HG03378 (cell line): ENCODE results near the gene CHST2.
A peak's percentile ranks its signal among the peaks of the same experiment; 100 is the strongest.

ENCODE experiments used
- ATAC-seq: cut with Tn5 transposase; IDR thresholded peaks from one replicate; pipeline ENCODE4 v1.9.1; 2021; ENCODE audit warnings: mild to moderate bottlenecking, moderate library complexity; ENCODE audit not compliant: unreplicated experiment

The CHST2 gene

DNA sequence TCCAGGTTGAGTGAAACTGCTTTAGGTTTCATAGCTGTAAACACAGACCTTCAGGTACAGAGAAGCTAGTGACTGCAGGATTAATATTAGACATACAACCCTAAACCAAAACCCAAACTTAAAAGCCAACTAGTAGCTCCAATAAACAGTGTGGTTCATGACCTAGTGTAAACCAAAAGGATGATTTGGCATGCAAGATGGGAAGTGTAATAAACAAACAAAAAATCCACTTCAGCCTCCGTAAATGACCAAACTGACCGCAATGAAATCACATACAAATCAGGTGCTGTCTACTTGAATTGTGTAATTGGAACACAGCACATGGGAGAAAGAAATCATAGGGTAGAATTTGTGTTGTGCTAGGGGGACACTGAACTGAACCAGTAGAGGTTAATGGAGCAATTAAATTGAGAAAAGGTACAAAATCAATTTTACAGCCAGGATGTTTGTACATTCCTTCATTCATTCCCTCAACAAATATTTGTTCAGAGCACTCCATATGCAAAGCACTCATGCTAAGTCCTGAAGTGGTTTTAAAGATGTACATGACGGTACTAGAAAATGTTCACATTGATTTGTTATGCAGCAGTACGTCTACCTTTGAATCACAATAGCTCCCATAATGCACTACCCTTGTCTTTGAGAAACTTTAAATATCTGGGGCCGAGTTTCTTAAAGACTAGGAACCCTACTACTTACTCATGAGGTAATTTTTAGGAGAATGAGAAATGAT is 21.4 kb upstream of the CHST2 start:
- ATAC-seq, result no peak

DNA sequence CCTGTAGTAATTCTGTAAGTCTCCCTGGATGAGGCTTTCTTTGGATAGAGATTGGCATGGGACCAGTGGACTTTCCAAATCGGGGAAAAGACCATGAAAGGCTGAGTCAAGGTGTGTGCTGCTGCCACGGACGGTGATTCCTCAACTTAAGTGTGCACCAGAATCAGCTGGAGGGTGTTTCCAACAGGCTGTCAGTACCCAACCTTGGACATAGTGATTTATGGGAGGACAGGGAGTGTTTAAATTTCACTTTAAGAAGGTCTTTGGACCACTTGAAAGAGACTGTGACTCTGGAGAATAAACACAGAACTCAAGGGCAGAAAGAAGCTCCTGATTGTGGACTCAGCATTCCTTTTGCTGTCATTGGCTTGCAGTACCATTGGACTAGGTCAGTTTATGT is 20.4 kb upstream of the CHST2 start:
- ATAC-seq, result no peak

DNA sequence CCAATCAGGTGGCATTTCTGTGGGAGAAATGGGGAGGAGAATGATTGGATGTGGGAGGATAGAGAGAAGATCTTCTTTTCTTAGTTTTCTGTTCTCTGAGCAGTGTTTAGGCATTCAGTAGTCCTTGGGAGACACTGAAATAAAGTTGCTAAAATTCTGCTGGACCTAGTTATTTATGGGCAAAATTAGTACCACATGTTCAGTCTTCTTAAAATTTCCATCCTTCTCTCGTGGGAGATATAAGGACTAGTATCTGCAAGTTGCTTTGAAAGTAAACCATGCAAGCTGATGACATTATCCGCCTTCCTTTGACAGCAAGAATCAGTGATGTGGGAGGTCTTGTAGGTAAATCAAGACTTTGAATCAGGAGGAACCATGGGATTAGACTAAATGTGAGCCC is 19.9 kb upstream of the CHST2 start:
- no peak for ATAC-seq

DNA sequence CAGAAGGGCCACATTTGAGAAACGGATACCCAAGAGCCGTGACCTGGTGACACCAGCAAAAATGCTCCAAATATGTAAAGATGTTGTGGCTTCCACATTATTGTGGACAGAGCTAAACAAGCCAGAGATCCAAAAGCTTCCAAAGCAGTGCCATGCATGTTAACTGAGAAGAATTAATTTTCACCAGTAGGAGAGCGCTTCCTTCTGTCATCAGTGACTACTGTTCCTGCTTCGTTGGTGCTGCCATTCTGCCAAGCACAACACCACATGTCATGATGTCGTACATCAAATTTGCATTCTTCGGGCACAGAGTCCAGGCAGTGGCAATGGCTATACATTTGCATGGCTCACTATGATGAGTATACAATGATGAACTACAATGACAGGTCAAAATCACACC is 19.1 kb upstream of the CHST2 start:
- ATAC-seq, result no peak

DNA sequence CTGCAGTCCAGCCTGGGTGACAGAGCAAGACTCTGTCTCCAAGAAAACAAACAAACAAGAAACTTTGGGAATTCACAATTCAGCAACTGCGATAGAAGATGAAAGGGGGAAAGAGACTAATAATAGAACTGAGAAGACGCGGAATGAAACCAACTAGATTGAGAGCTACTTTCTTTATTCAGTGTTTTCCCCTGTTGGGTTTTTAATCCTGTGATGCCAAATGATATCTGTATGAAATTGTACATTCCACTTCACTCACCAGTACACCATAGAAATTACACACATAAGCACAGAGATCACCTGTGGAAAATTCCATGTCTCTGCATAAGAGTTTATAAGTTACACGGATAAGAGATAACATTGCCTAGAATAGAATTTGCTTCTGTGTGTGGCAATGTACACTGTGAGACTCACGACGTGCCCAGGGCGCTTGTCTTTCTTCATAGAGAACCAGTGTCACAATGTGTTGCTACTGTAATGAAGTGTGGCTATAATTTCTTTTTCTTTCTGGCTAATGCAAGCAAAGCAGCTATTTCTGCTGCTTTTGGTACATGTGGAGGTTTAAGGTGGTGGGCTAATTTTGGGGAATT is 17.7 kb upstream of the CHST2 start:
- ATAC-seq, result no peak

DNA sequence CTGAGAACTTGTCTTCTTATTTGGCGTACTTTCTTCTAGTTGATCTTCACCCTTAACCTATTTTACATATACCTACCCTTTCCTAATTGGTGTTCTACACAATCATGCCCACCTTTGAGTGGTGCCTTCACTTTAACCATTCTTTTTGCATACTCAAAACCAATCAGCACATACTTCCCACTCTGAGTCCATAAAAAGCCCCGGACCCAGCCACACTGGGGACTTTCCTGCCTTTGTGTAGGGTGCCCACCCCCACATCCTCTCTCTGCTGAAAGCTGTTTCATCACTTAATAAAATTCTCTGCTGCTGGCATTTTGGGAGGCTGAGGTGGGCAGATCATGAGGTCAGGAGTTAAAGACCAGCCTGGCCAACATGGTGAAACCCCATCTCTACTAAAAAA is 15.9 kb upstream of the CHST2 start:
- ATAC-seq, result peak; percentile 47

DNA sequence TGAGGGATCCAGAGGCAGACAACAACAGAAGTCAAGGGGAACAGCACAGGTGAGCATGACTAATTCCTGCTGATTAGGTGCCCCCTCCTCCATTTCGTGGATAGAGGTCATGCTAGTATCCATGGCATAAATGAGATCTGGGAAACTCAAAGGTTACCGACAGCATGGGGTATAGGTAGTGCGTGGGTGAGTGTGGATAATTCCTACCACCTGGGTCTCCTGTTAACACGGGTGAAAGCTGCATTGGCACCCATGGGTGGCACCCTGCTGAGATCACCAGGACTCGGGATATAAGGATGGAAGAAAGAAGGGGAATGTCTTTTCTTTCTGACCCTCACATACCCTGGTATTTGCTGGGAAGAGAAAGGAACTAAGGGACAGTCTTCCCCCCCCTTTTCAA is 14.4 kb upstream of the CHST2 start:
- ATAC-seq, result no peak

DNA sequence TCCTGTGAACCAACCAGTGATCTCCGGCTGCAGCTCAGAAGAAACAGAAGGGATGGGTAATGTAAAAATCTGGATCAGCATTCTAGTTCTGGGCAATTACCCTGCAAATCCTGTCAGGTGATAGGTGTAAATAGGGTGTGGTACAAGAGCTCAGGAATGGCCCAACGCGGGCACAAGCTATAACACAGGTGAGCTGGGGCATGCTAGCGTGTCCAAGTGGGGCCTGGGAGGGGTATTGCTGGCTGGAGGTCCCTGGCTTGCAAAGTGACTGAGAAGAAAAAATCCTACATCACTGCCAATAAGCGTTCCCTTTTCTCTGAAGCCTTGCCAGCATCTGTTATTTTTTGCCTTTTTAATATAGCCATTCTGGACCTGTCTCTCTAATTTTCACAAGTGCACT is 9.7 kb upstream of the CHST2 start:
- no peak for ATAC-seq

DNA sequence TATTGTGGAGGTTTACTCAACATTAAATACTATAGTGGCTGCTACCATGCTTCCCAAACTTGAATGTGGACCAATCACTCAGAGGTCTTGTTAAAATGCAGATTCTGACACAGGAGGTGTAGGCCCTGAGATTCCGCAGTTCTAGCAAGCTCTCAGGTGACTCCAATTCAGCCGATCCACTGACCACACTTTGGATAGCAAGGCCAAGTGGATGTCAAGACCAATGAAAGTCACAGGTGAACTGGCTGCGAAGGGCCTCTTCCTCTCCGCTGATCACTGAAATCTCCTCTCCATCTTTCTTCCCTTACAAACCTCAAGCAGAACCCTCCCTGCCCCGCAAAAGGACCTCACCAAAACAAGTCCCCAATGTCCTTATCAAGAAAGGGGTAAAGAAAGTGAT is 9.2 kb upstream of the CHST2 start:
- ATAC-seq, result no peak

DNA sequence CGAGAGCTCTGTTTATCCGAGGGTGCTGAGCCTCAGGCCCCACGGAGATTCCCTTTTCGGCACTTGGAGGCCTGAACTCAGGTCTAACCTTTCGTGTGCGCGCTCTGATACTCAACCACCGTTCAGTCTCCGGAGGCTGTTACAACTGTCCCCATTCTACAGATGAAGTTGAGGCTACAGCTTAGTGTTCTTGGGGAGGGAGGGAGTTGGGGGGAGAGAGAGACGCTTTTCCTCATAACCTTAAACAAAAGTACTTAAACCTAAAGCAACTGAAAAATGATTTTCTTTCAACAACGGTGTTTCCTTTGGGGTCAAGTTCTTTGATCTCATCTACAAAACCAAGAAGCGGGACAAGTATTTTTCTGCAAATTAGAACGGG is 952 bp upstream of the CHST2 start:
- ATAC-seq, result no peak

DNA sequence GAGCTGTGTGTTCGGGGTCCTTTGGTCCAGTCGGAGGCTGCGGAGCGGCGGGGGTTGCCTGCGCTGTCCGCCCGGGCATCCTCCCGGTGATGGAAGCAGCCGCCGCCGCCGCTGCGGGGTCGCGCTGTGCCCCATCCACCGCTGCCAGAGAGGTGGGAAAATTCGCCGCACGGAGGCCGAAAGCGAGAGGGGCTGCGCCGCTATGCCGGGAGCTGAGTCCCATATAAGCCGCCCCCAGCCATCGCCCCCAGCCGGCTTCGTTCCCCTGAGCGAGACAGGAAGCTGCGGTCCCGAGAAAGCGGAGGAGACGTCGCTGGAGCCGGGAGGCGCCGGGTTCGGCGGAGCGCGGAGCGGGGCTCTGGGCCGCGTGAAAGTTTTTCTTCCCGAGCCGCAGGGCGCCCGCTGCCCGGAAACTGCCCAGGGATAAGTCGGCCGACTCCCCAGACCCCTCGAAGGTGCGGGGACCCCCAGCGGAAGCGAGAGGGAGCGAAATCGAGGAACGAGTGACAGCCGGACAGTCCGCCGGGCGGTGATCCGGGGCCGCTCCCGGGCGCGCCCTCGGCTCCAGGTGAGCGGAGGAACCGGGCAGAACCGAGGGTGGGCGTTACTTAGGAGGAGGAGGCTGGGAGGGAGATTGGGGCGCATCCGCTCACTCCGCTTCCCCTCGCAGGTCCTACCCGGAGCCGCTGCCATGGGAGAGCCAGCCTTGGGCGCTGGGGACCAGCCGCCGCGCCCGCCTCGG is 574 bp downstream of the CHST2 start:
- ATAC-seq, result no peak

DNA sequence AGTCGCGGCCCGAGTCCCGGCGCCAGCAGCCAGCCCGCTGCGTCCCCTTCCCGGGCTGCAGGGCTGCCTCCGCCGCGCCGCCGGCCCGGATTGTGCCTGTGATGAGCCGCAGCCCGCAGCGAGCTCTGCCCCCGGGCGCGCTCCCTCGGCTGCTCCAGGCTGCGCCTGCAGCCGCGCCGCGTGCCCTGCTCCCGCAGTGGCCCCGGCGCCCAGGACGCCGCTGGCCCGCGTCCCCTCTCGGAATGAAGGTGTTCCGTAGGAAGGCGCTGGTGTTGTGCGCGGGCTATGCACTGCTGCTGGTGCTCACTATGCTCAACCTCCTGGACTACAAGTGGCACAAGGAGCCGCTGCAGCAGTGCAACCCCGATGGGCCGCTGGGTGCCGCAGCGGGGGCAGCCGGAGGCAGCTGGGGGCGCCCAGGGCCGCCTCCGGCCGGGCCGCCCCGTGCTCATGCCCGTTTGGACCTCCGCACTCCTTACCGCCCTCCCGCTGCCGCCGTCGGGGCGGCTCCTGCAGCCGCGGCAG is 1.2 kb downstream of the CHST2 start:
- no peak for ATAC-seq

DNA sequence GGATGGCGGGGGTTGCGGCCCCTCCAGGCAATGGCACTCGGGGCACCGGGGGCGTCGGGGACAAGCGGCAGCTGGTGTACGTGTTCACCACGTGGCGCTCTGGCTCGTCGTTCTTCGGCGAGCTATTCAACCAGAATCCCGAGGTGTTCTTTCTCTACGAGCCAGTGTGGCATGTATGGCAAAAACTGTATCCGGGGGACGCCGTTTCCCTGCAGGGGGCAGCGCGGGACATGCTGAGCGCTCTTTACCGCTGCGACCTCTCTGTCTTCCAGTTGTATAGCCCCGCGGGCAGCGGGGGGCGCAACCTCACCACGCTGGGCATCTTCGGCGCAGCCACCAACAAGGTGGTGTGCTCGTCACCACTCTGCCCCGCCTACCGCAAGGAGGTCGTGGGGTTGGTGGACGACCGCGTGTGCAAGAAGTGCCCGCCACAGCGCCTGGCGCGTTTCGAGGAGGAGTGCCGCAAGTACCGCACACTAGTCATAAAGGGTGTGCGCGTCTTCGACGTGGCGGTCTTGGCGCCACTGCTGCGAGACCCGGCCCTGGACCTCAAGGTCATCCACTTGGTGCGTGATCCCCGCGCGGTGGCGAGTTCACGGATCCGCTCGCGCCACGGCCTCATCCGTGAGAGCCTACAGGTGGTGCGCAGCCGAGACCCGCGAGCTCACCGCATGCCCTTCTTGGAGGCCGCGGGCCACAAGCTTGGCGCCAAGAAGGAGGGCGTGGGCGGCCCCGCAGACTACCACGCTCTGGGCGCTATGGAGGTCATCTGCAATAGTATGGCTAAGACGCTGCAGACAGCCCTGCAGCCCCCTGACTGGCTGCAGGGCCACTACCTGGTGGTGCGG is 1.9 kb downstream of the CHST2 start:
- ATAC-seq, result no peak

DNA sequence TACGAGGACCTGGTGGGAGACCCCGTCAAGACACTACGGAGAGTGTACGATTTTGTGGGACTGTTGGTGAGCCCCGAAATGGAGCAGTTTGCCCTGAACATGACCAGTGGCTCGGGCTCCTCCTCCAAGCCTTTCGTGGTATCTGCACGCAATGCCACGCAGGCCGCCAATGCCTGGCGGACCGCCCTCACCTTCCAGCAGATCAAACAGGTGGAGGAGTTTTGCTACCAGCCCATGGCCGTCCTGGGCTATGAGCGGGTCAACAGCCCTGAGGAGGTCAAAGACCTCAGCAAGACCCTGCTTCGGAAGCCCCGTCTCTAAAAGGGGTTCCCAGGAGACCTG is 2.5 kb downstream of the CHST2 start:
- no peak for ATAC-seq

DNA sequence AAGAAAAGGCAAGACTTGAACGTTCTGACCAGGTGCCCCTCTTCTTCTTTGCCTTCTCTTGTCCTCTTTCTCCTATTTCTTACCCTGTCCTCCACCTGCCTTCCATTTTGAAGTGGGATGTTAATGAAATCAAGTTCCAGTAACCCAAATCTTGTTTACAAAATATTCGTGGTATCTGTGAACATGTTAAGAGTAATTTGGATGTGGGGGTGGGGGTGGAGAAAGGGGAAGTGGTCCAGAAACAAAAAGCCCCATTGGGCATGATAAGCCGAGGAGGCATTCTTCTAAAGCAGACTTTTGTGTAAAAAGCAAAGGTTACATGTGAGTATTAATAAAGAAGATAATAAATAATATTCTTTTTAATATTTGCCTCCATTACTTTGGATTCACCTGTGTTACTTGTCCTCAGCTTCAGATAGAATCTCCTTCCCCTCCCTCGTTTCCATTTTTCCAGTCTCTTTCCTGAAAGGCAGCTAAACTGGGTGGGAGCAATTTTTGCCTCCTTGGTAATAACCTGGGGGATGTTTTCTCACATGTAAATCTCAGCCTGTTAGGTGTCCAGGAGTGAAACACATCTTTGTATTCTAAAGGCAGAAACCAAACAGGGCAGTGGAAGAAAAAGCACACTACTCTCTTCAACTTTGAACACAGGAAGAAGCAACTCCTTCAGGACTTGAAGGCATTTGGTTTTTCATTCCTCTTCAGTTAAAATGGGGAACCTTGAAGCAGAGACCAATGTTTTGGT is 3.2 kb downstream of the CHST2 start:
- no peak for ATAC-seq

DNA sequence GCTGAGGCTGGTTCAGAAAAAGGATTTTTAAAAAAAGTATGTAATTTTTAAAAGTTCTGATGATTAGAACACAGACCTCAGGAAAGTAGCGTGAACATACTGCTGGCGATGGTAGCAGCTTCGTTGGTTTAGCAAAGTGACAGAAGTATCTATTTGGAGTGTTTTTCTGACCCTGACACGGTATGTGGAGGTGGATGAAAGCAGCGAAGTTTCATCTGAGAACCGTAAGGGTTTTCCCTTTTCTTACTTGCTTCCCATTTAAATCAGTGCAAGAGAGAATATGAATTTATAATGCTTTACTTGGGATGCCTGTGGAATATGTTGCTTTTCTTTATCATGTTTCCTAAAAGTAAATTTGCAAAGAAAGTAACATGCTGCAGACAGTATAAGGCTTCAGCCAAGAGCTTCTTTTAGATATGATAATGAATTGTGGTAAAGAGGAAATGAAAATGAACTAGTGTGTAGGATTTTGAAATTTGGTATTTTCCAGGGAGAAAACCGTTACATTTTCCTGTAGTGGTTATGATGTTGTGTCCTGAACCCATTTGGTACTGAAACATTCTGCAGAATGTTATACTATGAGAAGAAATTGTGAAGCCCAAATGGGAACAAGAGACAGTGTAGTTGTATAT is 3.9 kb downstream of the CHST2 start:
- peak; percentile 39 for ATAC-seq

DNA sequence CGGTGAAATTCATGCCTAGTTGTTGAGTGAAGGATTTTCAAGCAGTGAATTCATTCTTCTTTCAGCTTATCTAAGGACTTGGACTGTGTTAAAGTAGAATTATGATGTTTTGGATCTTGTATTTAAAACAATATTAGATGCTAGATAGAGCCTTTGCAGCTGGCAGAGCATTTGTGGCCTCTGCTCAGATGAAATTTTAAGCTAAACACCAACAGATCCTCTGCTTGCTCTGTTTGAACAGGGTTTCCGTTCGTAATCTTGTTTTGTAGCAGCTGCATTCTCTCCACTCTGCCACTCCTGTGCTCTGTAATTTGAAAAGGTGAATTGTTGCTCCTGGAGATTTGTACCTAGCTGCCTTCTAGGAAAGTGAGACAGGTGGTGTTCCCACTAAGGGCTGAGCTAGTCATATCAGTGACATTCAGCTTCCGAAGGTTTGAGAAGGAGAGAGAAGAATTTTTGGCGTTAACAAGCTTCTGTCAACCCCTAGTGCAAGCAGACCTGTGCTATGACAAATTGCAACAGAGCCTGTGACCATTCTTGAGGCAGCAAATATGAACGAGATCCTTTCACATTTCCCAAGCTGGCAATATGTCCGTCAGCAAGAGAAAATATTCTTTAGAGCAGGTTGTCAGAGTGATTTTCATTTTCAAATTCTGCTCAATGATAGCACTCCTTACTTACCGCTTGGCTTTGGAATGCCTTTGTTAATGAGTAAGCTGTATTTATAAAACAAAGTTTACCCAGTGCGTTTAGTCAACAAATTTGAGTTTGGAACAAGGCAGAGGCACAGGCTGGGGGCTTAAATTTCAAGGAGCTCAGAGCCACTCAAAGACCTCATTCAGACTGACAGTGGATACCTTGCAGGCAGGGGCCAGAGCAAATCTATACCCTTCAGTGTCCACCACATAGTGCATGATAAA is 5.3 kb downstream of the CHST2 start:
- no peak for ATAC-seq

DNA sequence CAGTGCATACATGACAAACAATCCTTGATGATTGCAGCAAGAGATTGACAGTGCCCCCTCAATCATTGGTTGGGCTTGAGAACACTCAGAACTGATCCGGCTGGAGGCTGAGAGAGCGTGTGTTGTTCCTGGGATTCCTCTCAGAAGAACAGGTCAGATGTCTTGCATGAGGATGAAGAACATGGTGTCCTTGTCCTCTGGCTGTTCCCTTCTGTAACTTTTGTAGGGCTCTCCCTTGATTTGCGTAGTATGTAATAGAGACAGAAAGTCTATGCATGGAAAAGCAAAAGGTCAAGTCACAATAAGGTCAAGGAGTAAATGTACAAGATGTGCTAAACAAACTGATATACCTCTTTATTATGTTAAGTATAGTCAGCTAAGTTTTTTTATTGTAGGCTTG is 8.2 kb downstream of the CHST2 start:
- ATAC-seq, result no peak
